ENCODE measurements around the gene RNF26.
A peak's percentile ranks its signal among the peaks of the same experiment; 100 is the strongest.

The RNF26 gene

DNA sequence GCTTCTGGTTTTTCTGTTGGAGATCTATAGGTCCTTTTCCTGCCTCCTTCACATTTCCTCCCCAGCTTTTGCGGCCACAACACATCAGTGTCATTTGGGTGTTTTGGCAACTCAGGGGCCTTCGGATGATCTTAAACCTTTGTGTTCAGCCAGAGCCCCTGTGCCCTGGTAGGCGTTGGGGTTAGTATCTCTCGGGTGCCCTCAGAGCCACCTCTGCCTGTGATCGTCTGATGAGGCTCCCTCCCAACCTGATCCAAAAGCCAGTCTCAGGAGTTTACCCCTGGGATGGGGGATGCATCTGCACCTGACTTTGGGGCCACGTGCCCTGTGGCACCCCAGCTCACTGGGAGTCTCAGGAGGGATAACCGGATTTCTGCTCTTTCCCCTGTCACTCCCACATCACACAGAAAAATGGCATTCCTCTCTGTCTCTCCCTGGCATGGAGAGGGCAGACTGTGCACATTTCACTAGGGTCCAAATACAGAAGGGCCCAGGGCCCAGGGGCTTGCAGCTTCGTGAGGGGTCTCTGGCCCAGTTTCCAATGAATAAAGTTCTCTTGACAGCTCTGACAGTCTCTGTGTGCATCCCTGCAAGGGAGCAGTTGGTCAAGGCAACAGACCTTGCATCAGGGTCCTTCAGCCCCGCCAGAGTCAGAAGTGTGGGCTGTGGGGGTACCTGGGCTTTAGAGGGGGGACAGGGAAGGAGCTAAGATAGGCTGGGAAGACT, 2.6 kb downstream of the RNF26 start:
- DNase-seq (ENCODE audit: low spot score) = peak; percentile 7

DNA sequence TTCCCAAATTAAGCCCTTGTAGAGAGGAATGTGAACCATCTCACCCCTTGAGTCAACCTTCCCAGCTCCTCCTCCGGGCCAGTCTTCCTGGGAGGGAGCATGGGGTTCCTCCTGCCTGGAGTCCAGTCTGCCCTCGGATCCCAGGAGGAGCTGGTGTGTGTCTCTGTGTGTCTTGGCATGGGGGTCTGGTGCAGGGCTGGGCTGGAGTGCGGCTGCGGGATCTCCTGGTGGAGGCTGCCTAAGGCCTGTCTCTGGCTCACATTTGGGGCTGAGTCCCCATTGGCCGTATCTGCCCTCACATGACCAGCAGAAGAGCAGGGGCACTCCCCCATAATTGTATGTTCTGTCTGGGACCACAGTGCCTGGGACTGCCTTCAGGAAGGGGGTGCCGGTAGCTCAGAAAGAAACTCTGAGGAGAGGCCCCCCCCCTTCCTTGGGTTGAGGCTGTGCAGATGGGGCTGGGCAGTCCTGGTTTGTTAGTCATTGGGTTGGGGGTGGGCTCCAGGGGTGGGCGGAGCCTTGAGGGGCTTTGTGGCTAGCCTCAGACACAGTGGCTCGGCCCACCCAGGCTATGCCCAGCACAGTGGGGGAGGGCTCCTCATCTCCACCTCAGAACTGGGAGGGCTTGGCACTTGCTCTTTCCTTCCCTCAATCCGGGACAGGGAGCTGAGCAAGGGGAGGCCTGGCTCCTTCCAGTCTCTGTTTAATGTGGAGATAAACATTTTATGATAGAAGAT, 3.4 kb downstream of the RNF26 start:
- DNase-seq (ENCODE audit: low spot score) = peak; percentile 26

DNA sequence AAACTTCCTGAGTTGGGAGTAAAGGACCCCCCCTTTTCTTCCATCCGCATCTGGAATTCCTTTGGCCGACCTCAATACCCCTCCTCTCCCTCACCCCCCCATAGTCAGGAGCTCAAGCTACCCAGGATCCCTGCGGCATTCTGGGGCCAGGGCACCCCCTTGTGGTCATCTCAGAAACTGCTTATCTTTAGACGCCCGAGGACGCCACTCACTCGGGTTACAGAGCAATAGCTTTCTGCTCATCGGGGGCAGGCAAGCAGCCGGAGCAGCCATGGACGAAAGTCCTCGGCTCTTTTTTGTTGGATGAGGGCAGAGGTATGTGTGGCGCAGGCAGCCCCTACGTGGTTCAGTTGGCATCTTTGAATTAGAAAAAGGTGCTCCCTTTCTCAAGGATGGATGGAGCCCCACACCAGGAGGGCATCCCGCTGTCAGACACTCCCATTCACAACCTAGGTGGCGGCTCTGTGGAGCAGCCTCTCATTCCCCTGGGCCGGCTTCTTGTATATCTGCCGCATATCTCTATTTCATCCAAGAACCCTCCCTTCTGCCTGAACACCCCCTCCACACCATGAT, 4.1 kb downstream of the RNF26 start:
- peak; percentile 86 for DNase-seq (ENCODE audit: low spot score)

DNA sequence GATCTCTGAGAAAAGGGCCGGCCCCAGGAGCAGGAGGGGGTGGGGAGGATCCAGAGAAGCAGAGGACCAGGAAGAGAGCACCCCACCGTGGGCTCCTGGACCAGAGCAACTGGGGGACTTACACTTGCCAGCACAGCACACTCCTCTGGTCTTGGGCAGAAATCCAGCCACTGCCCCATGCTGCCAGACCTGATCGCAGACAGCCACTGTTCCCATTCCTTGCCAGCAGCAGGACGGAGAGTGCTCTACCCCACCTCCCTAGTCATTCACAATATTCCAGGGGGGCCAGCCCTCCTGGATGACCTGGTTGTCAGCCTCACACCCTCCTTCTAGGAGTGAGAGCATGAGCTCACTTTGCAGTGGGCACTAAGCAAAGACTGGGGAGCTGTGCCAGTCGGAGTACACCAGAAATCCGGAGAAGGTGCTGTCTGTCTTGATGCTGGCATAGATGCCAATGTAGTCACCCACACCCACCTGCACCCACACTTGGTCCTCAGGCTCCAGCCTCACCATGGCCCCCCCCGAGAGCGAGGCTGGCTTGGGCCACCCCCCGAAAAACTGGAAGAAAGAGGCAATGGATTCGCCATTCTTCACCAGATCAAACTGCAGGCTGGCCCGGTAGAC, 4.8 kb downstream of the RNF26 start:
- peak; percentile 37 for DNase-seq (ENCODE audit: low spot score)

DNA sequence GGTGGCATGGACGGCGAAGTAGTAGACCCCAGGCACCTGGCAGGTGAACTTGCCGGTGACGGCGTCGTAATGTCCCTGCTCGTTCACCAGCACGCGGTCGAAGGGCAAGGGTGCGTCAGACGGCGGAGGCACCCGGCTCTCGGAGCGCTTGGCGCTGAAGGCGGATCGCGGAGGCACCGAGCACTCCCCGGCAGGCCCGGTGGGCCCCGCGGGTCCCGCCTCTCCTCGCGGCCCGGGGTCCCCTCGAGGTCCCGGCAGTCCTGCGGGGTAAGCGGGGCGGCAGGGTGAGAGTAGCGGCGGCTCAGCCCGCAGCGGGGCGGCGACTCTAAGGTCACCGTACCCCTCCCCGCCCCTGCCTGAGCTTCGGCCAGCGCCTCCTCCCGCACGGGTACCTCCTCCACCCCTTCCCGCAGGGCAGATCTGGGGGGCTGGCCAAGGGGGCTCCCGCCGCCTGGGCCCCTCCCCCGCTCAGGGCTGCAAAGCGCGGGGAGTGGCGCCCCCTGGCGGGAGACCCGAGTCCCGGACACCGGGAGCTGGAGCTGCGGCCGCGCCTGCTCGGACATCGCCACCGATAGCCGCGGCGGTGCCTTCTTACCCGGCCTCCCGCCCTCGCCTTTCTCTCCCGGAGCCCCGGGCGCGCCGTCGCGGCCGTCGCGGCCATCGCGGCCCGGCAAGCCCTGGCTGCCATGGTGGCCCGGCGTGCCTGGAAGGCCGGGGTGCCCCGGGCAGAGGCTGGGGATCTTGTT, 5.4 kb downstream of the RNF26 start:
- peak; percentile 86 for DNase-seq (ENCODE audit: low spot score)

DNA sequence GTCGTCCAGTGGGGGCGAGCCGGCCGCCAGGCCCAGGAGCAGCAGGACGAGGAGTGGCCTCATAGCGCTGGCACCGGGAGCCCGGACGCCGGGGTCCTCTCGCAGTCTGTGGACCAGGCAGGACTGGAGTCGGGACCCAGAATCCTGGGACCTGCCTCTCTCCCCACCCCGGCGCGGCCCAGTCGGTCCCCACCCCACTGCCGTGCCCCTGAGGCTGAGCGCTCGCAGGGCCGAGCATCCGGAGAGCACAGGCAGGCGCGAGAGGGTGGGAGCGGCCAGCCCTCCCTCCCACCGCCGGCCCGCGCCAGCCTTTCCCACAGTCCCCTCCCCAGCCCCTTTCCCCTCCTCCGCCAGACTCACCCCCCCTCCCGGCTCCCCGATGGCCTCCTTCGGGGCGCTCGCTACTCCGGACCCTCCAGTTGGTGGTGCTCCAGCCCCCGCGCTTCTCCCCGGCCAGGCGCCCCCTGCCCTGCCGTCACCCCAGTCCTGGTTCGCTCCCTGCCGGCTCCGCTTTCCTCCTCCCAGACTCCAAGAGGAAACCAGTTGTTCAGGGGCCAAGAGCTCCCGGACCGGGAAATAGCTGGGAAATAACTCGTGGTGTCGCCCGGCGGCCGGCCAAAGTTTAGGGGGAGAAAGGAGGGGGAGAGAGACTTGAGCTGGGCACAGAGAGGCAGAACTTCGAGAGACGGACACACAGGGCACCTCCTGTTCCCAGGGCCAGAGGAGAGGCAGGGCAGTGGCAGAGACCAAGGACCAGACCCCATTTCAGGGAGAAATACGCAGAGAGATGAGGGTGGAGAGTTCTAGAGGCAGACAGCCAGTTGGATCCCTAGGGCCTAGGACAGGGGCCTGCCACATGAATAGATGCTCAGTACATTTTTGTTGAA, 6.3 kb downstream of the RNF26 start, which contains the start of gene C1QTNF5:
TSS of gene C1QTNF5 (minus strand) at position 549 of the 887 bp plus-strand sequence. CDS start at position 63, 486 bp downstream.
- DNase-seq (ENCODE audit: low spot score) = no peak

DNA sequence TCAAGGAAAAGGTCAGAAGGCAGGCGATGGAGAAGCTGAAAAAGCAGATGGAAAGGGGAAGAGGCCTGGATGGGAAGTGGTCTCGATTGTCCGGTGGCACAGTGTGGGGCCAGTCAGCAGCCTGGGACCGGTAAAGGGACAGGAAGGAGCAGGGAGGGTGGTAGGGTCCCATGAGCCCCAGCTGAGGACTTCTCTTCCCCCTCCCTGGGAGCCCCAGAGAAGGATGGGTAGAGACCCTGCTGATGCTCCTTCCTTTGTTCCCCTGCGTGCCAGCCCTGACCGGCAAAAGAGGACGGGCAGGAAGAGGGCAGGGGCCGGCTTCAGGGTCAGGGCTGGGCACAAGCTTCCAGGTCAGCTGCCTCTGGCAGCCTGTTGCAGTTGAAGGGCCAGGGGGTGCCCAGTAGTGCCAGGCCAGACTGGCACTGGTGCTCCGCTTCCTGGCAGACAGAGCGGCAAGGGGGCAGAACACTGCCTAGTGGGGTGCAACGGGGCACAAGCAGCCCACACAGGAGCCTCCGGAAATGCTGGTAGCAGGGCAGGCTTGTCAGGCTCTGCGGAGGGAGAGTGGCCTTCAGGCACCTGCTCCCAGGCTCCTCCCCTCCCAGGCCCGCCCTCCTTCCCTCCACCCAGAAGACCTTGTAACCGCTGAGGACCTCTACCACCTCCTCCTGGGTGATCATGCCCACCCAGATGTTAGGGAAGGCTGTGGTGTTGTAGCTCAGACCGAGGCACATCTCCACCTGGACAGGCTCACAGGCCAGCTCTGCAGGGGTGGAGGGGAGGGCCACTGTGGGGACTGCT, 7.1 kb downstream of the RNF26 start:
- DNase-seq (ENCODE audit: low spot score) = peak; percentile 21

DNA sequence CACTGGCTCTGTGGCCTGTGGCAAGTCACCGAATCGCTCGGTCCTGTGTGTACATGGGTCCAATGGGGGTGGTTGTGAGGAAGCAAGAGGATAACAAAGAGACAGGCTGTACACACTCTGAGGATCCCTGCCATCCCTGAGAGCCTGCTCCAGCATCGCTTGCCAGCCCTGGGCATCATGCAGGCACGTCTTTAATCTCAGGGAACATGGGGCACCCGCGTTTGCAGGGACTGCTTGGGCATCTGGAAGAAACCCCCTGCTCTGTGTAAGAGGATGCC, 7.6 kb downstream of the RNF26 start:
- DNase-seq (ENCODE audit: low spot score) = peak; percentile 20

DNA sequence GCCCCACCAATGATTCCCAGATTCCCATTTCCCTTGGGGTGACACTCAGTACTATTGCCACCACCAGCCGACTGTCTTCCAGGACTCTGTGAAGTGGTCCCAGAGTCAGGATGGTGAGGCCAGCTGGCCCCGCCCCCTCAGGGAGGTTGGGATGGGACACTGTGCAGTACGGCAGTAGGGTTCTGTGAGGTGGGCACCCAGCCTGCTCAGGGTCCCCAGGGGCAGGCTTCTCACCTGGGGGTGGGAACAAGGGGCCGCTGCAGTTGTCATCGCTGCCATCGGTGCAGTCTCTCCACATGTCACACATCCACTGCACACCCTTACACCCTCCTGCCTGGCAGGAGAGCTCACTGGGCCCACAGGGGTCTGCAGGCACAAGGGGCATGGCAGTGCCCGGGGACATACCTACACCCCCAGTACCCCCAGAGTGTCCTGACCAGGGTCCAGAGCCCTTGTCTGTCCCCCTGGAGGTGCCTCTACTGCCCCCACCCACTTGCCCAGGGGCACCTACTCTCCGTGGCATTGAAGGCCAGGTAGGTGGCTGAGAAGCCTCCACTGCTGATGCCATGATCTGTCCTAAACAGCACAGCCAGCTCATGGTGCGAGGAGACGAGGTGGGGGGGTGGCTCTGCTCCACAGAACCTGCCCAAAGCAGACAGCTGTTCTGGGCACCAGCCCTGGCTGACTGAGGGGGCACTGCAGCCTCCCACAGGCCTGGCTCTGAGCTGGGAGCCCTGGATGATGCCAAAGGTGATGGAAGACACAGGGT, 8.2 kb downstream of the RNF26 start:
- no peak for DNase-seq (ENCODE audit: low spot score)

DNA sequence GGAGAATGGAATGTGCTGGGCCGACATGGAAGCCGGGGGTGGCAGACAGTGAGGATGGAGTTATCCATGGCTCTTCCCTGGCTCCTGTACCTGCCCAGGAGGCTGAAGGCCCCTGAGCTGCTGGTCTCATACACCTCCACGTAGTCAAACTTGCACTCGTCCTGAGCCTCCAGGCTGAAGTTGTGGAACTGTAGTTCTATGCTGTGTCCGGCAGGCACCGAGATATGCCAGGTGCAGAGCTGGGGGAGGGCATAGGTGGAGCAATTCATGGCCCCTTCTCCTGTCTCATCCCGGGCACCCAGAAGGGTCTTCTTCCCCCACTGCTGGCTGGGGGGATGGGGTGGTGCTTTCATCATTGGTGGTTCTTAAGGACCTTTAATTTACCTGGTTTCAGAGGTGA, 9.4 kb downstream of the RNF26 start:
- no peak for DNase-seq (ENCODE audit: low spot score)

DNA sequence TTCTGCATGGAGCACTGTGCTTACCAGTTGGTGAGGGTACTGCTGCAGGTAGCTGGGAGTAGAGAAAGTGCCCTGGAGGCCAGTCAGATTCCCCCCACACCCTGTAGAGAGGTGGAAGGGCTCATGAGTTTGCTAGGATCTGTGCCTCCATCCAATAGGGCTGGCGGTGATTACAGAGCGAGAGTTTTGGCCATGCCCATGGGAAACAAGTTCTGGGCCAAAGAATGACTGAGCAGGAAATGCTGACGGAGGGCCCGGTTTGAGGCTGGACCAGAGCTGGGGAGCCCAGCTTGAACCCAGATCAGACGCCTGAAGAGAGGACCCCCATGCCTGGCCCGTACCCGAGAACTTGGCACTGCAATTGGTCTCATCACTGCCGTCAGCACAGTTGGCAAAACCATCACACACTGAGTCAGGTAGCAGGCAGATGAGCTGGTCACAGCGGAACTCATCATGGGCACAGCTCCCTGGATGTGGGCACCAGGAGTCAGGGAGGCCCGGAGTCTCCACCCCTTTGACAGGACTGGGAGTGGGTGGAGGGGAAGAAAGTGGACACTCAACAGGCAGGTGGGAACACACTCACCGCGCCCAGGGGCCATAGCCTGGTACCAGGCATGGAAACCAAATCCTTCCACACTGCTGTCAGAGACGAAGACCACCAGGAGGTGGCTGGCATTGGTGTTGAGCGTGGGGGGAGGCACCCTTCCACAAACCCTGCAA, 10.1 kb downstream of the RNF26 start:
- peak; percentile 16 for DNase-seq (ENCODE audit: low spot score)

DNA sequence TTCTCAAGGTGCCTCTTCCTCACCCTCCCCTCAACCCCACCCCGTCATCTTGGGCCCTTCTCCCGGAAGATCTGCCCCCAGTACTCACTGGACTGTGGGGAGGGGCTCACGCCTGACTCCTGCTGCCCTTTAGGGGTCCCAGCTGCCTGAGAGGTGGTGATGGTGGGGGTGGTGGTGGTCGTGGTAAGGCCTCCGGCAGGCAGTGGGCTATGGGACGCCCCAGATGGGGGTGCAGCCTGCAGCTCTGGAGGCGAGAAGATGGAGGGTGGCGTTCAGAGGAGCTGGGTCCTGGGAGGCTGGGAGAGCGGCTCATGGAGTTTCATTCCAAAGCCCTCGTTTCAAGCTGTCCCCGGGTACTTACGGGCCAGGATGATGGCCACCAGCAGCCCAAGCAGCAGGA, 11.4 kb downstream of the RNF26 start:
- DNase-seq (ENCODE audit: low spot score) = no peak

DNA sequence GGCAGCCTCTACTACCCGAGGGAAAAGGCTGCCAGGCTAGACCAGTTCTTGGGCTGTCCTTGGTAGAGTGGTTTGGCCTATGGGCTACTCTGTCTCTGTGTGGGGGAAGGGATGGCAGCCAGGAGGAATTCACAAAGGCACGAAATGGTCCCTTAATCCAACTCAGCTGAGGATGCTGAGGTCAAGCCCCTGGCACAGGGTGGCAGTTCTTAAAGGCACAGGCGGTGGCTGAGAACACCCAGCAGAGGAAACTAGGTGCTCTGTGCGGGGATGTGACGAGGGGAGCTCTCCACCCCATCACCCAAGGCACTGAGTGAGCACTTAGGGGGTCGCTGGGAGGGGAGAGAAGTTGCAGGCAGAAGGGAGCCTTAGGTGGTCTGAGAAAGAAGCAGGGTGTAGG, 12.3 kb downstream of the RNF26 start, which contains the start of gene MFRP:
TSS of gene MFRP (minus strand) at position 101 of the 400 bp plus-strand sequence. CDS start 192 bp downstream, outside the sequence.
- DNase-seq (ENCODE audit: low spot score) = no peak

DNA sequence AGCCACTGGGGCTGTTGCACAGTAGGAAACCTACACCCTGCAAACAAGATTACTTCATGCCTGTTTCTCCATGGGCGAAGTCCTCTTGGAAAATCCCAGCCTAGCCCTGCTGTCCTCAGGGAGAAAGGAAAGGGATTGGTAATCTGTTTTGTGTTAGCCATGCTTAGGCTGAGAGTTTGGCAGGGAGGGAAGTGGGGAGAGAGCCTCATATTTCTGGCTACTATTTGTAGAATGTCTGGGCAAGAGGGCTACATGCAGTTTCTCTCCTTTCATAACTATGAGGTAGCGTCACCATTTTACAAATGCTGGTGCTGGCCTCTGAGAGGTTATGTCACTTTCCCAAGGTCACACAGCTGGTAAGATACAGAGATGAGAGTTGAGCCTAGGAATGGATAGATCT, 12.9 kb downstream of the RNF26 start:
- no peak for DNase-seq (ENCODE audit: low spot score)

DNA sequence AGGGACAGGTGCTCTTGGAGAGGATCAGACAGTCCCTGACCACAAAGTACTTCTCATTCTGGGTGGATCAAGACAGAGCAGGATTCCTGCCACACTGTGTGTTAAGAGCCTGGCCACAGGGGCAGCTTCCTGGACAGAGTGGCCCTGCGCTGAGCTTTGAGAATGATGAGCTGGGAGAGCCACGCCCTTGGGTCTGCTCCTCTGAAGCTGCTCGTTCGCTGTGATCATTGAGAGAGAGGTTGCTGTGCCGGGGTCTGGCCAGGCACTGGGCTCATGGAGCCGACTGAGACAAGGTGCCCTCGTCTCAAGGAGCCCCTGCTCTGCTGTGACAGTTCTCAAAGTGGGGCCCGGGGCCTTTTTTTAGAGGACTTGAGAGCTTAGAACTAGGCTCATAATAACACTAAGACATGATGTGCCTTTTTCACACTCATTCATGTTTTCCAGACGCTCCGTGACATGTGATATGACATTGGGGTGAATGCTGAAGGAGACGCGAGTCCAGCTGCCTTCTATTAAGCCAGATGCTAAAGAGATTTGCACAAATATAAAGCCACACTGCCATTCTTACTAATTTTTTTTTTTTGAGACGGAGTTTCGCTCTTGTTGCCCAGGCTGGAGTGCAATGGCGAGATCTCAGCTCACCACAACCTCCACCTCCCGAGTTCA, 13.7 kb downstream of the RNF26 start:
- DNase-seq (ENCODE audit: low spot score) = no peak

DNA sequence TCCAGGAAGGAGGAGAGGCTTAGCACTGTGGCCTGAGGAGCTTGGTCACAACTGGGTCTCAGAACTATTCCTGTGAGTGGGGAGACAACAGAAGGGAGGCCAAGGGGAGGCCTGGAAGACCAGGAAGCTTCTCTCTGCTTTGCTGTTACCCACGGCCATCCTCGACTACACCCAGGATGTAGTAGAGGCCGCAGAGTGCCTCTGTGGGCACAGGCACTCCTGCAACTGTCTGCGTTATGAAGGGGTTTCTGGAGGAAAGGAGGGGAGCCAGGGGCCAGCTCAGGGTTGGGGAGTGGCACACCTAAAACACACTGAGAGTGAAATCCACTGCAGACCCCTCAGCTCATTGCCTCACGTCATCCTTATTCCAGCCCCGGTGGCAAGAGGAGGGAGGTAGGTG, 16.0 kb downstream of the RNF26 start:
- no peak for DNase-seq (ENCODE audit: low spot score)

DNA sequence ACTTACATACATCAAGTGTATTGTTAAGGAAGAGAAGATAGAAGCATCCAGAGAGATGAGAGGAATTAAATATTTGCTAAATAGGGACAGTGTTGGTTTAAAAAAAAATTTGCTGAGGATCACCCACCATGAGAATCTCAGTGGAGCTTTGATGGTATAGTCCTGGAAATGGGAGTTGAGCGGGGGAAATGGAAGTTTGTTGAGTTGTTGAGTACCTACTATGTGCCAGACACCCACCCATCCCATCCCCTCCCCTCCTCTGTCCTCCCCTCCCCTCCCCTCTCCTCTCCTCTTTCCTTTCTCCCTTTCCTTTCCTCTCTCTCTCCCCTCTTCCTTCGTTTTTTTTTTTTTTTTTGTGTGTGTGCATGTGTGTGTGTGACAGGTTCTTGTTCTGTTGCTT, 16.9 kb downstream of the RNF26 start:
- DNase-seq (ENCODE audit: low spot score) = no peak

DNA sequence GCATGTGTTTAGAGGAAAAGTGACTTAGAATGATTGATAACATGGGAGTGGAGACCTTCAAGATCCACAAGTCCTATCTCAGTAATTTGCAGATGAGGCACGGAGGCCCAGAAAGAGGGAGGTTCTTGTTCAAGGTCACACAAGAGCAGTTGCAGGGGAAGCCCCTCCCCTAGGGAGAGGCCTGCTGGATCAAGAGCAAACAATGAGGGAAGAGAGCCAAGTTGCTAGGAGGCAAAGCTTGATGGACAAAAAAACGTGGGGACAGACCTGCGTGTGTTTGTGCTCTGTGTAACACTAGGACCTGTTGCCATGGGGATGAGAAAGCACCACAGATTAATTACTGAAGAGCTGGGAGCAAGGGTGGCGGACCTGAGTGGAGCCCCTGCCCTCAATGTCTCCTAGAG, 18.5 kb downstream of the RNF26 start:
- peak; percentile 78 for DNase-seq (ENCODE audit: low spot score)
